Measurements from ENCODE around the gene CARNS1.

DNA sequence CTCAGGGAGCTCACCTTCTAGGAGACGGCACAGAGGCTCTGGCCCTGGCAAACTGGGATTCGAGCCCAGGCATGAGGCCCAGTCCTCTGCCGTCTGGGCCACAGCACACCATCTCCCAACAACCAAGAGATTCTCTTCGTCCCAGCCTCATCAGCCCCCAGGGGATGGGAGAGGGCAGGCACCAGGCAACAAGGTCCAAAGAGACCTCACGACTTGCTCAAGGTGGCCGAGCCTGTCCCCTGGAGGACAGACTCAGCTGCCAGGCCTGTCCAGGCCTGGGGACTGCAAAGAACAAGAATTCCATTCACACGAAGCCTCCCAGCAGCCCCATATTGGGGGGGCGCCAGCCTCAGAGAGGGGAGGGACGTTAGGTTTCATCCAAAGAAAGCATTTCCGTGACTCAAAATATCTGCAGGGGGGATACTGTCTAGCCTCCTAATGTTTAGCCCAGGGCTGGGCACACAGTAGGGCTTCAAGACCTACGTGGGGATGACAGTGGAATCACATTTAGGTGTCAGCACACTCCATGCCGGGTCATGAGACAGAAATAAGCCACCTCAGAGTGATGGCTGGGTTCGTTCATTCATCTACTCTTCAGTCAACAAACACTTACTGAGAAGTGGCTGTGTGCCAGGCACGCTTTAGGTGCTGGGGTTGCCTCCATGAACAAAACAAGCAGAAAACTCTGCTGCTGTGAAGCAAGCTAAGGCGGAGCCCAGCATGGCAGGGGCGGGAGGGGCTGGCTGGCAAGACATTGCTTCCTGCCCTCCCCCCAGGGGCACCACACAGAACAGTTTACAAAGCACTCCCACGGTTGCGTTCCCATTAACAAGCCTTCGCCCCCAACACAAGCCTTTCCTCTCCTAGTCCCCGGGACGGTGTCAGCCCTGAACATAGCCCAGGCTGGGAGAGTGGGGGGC lies 1.2 kb downstream of the CARNS1 start:
- TF ChIP-seq, protein P1, sequence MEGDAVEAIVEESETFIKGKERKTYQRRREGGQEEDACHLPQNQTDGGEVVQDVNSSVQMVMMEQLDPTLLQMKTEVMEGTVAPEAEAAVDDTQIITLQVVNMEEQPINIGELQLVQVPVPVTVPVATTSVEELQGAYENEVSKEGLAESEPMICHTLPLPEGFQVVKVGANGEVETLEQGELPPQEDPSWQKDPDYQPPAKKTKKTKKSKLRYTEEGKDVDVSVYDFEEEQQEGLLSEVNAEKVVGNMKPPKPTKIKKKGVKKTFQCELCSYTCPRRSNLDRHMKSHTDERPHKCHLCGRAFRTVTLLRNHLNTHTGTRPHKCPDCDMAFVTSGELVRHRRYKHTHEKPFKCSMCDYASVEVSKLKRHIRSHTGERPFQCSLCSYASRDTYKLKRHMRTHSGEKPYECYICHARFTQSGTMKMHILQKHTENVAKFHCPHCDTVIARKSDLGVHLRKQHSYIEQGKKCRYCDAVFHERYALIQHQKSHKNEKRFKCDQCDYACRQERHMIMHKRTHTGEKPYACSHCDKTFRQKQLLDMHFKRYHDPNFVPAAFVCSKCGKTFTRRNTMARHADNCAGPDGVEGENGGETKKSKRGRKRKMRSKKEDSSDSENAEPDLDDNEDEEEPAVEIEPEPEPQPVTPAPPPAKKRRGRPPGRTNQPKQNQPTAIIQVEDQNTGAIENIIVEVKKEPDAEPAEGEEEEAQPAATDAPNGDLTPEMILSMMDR (conservative IDR thresholded peaks at IDR 0.05): no peak
- TF ChIP-seq ZFX (IDR thresholded peaks at IDR 0.05): no peak
